NB4 (cell line): ENCODE results near the gene SLIT1.

Experiments used
- DNase-seq: peaks from one replicate; pipeline ENCODE4 v3.0.0; 2010; ENCODE audit warnings: low read depth
- H3K4me3 ChIP-seq: one replicate; pipeline ENCODE4 v1.5.1; 2011; ENCODE audit warnings: mild to moderate bottlenecking, low read depth, low read length, moderate library complexity
- MYC ChIP-seq: IDR thresholded peaks from 2 replicates; pipeline ENCODE4 v1.6.1; 2011; ENCODE audit warnings: low read depth, low read length
- POLR2A ChIP-seq: IDR thresholded peaks from 2 replicates; pipeline ENCODE4 v1.6.1; 2011; ENCODE audit warnings: mild to moderate bottlenecking; ENCODE audit not compliant: insufficient read length; ENCODE audit errors: extremely low read depth
- TF ChIP-seq, protein P1 (sequence below): IDR thresholded peaks from one replicate; pipeline ENCODE4 v1.5.1; 2012; ENCODE audit warnings: low read depth, low read length
- TF ChIP-seq, protein P2 (sequence below): IDR thresholded peaks from 2 replicates; pipeline ENCODE4 v1.6.1; 2011; ENCODE audit warnings: low read depth, low read length

SLIT1 gene

DNA sequence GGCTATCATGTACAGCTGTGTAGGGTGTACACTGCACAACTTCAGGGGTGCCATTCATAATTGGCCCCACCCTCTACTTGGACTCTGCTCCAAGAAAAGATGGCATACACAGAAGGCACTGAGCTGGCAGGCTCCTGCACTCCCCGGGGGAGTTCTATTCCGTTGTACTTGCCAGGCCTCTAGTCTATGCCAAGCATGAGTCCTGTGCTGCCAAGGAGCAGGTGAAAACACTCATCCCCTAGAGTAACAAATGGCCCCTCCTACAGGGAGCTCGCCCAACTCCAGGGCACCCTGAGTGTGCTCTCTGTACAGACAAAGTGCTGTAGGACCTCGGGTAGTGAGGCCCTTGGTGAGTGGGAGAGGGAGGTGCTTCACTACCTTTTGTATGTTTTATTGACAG is 127.2 kb downstream of the SLIT1 start:
- DNase-seq, result no peak
- TF ChIP-seq, protein P1, sequence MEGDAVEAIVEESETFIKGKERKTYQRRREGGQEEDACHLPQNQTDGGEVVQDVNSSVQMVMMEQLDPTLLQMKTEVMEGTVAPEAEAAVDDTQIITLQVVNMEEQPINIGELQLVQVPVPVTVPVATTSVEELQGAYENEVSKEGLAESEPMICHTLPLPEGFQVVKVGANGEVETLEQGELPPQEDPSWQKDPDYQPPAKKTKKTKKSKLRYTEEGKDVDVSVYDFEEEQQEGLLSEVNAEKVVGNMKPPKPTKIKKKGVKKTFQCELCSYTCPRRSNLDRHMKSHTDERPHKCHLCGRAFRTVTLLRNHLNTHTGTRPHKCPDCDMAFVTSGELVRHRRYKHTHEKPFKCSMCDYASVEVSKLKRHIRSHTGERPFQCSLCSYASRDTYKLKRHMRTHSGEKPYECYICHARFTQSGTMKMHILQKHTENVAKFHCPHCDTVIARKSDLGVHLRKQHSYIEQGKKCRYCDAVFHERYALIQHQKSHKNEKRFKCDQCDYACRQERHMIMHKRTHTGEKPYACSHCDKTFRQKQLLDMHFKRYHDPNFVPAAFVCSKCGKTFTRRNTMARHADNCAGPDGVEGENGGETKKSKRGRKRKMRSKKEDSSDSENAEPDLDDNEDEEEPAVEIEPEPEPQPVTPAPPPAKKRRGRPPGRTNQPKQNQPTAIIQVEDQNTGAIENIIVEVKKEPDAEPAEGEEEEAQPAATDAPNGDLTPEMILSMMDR, result no peak
- TF ChIP-seq POLR2A (no peak), MYC (no peak)
- TF ChIP-seq, protein P2, sequence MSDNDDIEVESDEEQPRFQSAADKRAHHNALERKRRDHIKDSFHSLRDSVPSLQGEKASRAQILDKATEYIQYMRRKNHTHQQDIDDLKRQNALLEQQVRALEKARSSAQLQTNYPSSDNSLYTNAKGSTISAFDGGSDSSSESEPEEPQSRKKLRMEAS, result no peak
- no peak overlapping the region for H3K4me3 ChIP-seq

DNA sequence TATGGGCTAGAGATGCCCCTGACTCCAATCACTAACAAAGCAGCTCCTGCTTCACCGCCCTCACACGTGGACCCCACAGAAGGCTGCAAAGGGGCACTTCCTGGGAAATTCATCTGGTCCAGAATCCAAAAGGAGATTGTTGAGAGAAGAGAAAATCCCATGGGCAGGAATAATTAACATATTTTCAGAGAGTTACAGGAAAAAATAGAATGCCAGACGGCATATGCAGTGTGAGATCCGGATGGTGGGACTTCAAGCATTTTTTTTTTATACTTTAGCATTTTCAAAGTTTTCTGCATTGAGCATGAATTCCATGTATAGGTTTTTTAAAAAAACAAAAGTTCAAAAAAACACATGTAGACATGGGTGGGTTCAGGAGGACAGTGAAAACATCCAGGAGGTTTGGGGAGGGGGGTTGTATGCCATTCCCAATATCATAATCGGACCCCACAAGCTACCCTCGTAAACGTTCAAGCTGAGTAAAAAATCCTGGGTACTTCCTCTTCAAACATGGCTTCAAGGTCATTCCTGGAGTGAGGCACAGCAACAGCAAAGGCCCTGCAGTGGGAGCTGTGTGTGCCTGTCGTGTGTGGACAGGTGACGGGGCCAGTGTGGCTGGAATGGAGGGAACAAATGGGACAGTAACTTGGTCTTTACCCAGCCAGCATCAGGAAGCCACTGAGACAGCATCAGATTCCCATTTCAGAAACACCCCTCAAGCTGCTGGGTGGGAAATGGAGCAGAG is 128.1 kb downstream of the SLIT1 start:
- H3K4me3 ChIP-seq, result no peak overlapping the region
- DNase-seq, result no peak
- TF ChIP-seq, protein P1, result no peak
- TF ChIP-seq, protein P2, result no peak
- TF ChIP-seq MYC, result no peak
- TF ChIP-seq POLR2A, result no peak

DNA sequence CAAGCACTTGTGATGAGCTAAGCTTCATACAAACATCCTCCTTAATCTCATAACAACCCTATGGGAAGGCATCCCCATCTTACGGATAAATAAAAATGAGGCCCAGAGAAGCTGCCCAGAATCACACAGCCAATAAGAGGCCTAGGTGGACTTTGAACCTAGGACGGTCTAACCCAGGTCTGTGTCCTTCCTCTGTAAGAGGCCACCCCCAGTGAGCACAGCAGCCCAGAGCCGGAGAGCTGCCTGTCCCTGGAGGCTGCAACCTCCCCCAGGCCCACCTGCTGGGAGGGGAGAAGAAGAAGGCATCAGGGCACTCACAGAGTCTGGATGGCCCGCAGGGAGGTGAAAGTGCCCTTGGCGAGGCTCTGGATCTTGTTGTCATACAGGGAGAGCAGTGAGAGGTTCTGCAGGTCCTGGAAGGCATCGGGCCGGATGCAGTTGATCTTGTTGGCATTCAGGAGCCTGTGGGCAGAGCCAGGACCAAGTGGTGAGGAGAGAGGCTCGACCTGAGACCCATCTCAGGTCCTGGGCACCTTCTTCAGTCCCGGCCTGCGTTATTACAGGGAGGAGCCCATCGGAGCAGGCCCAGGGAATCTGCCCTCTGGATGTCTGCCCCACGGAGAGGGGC is 129.6 kb downstream of the SLIT1 start:
- no peak for DNase-seq
- H3K4me3 ChIP-seq, result no peak overlapping the region
- no peak for TF ChIP-seq POLR2A
- TF ChIP-seq, protein P2, result no peak
- no peak for TF ChIP-seq MYC
- TF ChIP-seq, protein P1, result no peak

DNA sequence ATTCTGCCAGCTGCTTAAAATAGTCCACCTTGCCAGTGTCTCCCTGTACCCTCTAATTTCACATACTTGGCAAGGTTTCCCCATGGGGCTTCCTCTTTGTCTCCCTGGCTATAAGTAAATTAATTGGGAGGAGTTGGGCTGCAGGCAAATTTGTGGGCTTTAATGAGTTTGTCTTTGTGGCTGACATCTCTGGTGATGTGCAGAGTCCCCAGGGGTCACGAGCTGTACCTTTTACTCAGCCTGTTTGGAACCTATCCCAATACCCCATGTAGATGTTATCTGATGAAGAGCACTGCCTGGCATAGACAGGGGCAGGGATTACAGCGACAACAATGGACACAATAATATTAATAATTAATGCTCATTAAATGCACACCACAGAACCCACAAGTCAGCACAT is 132.5 kb downstream of the SLIT1 start:
- no peak overlapping the region for H3K4me3 ChIP-seq
- no peak for DNase-seq
- TF ChIP-seq, protein P1, result no peak
- TF ChIP-seq, protein P2, result no peak
- TF ChIP-seq POLR2A, result no peak
- no peak for TF ChIP-seq MYC

DNA sequence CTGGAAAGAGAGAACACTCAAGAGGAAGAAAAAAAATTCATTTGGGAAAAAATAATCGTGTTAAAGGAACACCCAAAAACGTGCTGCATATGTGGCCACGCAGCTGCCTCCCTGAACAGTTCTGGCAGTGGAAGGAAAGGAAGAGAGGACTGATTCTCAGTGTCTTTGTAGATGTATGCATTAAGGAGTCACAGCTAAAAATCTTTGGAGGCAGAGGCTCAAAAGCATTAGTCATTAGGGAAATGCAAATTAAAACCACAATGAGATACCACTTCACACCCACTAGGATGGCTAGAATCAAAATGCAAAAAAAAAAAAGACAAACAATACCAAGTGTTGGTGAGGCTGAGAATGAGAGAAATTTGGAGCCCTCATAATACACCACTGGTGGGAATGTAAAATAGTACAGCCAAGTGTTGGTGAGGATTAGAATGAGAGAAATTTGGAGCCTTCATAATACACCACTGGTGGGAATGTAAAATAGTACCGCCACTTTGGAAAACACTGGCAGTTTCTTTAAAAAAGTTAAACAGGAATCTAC is 134.7 kb downstream of the SLIT1 start:
- DNase-seq, result no peak
- TF ChIP-seq, protein P1, result no peak
- TF ChIP-seq POLR2A (no peak), MYC (no peak)
- TF ChIP-seq, protein P2, result no peak
- no peak overlapping the region for H3K4me3 ChIP-seq
